HG03280 (cell line): ENCODE data around the gene CACNA2D3.

Experiments used
- ATAC-seq: cut with Tn5 transposase; IDR thresholded peaks from one replicate; pipeline ENCODE4 v1.9.1; 2021; ENCODE audit warnings: mild to moderate bottlenecking, moderate library complexity; ENCODE audit not compliant: unreplicated experiment

CACNA2D3 gene

GRCh38 chr3:54324103-54324502 is 201.8 kb downstream of the CACNA2D3 start:
- ATAC-seq: no peak

- no peak for ATAC-seq
Observed at GRCh38 chr3:54326951-54327350, 204.6 kb downstream of the CACNA2D3 start.

GRCh38 chr3:54331341-54331740 is 209.0 kb downstream of the CACNA2D3 start:
- ATAC-seq: no peak

- ATAC-seq: no peak
Observed at GRCh38 chr3:54337846-54338245, 215.5 kb downstream of the CACNA2D3 start.

GRCh38 chr3:54339608-54340007 is 217.3 kb downstream of the CACNA2D3 start:
- no peak for ATAC-seq

- no peak for ATAC-seq
Observed at GRCh38 chr3:54341811-54342210, 219.5 kb downstream of the CACNA2D3 start.

GRCh38 chr3:54342676-54343075 is 220.3 kb downstream of the CACNA2D3 start:
- ATAC-seq: no peak

- ATAC-seq: no peak
Observed at GRCh38 chr3:54343495-54343894, 221.1 kb downstream of the CACNA2D3 start.

GRCh38 chr3:54344601-54345231 is 222.4 kb downstream of the CACNA2D3 start:
- ATAC-seq: no peak

- no peak for ATAC-seq
Observed at GRCh38 chr3:54345847-54346375, 223.6 kb downstream of the CACNA2D3 start.

GRCh38 chr3:54347060-54347459 is 224.7 kb downstream of the CACNA2D3 start:
- no peak for ATAC-seq

GRCh38 chr3:54347933-54348332 is 225.6 kb downstream of the CACNA2D3 start:
- ATAC-seq: no peak

- ATAC-seq: no peak
Observed at GRCh38 chr3:54349231-54349652, 226.9 kb downstream of the CACNA2D3 start.

- no peak for ATAC-seq
Observed at GRCh38 chr3:54349691-54350090, 227.3 kb downstream of the CACNA2D3 start.

GRCh38 chr3:54353546-54353945 is 231.2 kb downstream of the CACNA2D3 start:
- ATAC-seq: no peak

- no peak for ATAC-seq
Observed at GRCh38 chr3:54353946-54354345, 231.6 kb downstream of the CACNA2D3 start.

GRCh38 chr3:54355800-54356199 is 233.4 kb downstream of the CACNA2D3 start:
- ATAC-seq: no peak

GRCh38 chr3:54356261-54357045 is 234.1 kb downstream of the CACNA2D3 start:
- no peak for ATAC-seq

- ATAC-seq: no peak
Observed at GRCh38 chr3:54357301-54357700, 234.9 kb downstream of the CACNA2D3 start.

GRCh38 chr3:54358316-54358715 is 236.0 kb downstream of the CACNA2D3 start:
- no peak for ATAC-seq

- ATAC-seq: no peak
Observed at GRCh38 chr3:54358969-54359694, 236.8 kb downstream of the CACNA2D3 start.
